HL-60/S4 (cell line): ENCODE results near the gene EPYC.

ENCODE experiments used
- in situ Hi-C: fragments of 300-500 bp; cut with MboI; formaldehyde crosslinking; loops from 2 replicates; pipeline ENCODE4 v1.14.3; 2022; ENCODE audit warnings: low sequenced_read_pairs

The EPYC gene, protein sequence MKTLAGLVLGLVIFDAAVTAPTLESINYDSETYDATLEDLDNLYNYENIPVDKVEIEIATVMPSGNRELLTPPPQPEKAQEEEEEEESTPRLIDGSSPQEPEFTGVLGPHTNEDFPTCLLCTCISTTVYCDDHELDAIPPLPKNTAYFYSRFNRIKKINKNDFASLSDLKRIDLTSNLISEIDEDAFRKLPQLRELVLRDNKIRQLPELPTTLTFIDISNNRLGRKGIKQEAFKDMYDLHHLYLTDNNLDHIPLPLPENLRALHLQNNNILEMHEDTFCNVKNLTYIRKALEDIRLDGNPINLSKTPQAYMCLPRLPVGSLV

GRCh38 chr12:91004872-91005271, at the start of gene EPYC:
Gene EPYC (minus strand): TSS chr12:91004972. CDS start chr12:91002565, 2,407 bp downstream.
- in situ Hi-C loops, result no loop called here

DNA sequence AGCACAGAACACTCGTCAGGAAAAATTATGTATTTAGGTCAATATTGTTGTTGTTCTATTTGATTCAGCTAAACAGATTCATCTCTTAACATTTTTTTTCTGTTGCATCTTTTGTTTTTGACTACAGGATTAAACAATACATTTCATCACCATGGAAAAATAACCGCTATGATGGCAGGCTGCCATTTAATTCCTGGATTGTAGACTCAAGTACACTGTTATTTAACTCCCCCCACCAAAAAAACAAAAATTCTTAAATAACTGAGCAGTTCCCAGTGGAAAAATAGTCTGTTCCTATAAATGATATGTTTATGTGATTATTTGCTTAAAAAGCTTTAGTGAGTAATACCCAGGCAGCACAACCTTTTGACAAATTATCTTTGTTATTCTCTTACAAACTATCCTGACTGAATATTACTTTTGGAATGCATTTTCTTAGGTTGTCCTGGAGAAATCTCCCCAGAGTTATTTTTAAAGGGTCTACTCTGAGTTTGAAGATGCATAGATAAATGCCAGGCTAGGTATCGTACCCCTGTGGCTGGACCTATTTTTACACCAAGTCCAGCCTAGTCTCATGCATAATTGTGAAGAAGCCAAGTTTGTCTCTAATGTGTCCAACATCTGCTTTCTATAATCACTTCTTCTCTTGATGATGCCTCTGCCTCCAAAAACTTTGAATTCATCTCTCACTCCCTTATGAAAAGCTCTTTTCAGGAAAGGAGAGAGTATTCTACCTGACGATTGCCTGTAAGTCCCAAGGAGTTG, 49.4 kb upstream of the EPYC start:
- in situ Hi-C loops, result no loop called here

DNA sequence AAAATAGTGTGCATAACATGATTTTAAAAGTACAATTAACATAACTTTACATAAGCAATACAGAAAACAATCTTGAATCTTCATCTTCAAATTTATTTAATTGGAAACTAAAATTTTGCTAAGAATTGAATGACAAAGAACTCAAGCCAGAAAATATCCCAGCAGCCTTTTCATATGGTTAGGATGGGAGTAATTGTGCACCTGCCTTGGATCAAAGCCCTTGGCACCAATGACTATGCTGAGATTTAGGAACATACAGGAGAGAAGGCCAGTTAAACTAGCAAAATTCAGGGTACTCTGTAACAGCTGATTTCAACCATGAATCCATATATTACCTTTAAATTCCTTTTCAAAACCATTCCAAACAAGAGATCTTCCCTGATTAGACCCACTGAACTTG, 47.3 kb upstream of the EPYC start:
- in situ Hi-C loops, result no loop called here

DNA sequence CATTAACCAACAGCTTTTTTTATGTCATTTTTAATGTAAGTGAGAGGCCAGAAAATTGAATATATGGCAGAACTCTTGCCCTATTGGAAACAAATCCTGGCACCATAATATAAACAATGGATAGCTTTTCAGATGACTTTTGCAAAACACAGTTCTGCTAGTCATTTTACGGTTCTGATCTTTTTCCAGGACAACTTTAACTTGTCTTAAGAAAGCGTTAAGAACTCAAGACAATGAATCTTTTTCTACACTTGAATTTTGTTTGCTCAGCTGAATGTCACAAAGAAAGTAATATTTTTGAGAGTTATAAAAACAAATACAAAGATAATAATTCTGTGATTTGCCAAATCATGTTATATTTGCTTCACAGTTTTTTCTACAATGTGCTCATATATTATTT, 39.8 kb upstream of the EPYC start:
- in situ Hi-C loops, result no loop called here

DNA sequence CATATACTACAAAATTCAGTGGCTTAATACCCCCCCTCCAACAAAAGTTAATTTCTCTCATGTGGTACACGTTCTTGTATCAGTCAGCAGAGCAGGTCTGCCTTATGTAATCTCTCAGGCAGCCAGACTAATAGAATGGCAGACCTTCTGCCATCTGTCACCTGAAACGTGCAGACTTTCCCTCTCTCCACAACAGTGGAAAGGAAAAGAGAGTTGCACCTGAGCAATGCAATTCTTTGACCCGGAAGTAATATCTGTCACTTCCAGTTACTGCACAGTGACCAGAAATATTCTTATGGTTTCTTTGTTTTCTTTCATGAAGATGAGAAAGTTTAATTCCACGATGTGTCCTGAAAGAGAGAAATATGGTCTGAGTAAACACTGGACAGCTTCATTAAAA, 38.6 kb upstream of the EPYC start:
- in situ Hi-C loops, result no loop called here

DNA sequence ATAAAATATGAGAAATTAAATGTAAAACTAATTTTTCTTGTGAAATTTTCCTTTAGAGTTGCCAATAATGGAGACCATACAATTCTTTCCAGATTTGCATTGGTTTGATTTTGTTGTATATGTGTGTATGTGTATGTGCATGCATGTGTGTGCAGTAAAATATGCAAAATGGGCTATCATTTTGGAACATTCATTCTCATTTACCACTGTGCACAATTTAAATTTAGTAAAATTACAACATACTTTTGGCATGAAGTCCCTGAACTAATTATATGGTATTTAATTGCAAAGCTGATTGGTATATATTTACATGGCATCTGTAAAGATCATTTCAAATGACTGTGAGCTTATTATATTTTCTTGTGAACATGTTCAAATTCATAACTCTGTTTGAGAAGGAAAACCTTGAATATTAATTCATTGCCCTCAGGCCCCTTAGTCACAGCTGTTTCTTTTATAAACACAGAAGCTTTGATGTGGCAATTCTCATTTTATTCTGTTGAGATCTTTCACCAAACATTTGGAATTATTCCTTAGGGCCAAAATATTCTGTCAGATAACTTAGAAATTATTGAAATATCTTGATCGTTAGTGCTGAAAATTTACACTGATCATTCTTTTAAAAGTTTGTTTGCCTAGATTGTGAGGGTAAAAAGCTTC, 35.5 kb upstream of the EPYC start:
- in situ Hi-C loops, result no loop called here

- in situ Hi-C loops, result no loop called here
Measured at GRCh38 chr12:91037276-91037675, 32.5 kb upstream of the EPYC start.

DNA sequence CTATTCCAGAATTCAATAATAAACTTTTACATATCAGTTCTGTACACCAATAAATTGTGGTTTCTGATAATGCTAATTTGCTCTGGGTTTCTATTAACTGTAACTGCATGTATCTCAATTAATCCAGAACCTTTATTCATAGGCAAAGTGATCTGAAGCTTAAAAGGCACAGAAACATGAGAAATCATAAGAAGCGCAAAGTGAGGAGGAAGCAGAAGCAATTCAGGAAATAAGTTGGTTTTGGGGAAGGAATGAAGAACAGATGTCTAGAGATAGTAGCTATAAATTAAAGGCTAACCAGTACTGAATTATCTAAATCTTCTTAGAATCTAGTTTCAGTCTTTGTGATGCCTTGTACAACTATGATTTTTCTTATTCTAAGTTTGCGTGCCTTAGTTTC, 28.5 kb upstream of the EPYC start:
- in situ Hi-C loops, result no loop called here

DNA sequence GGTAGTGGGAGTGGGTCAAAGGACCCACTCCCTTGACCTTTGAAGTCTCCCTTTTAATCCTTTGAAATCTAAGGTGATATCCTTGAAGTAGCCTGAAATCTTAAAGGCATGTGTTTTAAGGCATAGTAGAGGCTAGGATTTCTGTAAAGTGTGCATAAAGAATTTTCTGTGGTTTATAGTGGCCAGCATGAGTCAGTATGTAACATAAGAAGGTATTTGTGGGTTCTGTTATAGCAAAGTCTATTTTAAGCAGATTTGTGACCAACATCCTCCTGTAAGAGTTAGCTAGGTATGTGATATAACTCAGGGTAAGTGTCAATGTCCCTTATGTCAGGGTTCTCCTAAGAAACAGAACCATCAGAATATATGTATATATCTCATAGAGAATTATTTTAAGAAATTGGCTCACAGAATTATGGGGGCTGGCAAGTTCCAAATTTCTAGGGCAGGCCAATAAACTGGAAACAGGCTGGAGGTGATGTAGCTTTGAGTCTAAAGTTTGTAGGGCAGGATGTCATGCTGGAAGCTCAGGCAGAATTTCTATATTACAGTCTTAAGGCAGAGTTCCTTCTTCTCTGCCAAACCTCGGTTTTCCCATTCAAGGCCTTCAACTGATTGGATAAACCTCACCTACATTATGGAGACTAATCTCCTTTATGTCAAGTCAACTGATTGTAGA, 18.7 kb upstream of the EPYC start:
- in situ Hi-C loops, result no loop called here

- in situ Hi-C loops, result no loop called here
Measured at GRCh38 chr12:91021076-91021475, 16.3 kb upstream of the EPYC start.

GRCh38 chr12:91019455-91019854, 14.7 kb upstream of the EPYC start:
- in situ Hi-C loops, result no loop called here

DNA sequence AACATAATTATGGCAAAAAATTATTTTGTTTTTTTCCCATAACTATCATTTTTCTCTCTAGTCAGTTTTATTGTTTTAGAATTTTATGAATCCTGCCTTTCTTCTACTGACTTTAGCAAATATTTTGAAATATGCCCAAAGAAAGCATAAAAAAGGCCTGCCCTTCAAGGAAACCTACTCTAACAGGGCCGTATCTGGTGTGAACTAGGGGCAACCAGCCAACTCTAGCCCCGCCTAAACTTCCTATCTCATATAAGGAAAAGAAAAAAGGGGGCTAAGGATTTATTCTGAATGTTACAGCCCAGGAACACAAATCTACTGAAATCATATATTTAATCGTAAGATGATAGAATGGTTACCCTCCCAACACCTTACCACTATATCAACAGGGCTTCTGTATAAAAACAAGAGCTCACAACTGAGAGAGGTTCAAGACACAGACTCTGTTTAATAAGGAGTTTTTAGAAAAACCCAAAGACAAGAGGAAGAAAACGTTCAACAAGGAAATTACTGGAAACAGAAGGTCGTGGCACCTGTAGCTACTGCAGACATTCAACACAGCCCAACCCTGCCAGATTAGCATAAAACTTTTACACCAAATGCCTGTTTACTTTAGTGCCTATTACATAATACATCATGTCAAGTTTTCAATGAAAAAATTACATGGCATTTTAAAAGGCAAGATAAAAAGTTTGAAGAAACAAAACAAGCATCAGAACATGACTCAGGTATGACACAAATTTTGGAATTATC, 12.9 kb upstream of the EPYC start:
- in situ Hi-C loops, result no loop called here

GRCh38 chr12:91017043-91017442, 12.3 kb upstream of the EPYC start:
- in situ Hi-C loops, result no loop called here

GRCh38 chr12:91009319-91009950, 4.7 kb upstream of the EPYC start:
- in situ Hi-C loops, result no loop called here

- in situ Hi-C loops, result no loop called here
Measured at GRCh38 chr12:91007531-91008290, 2.9 kb upstream of the EPYC start.

GRCh38 chr12:91003737-91004136, 1.0 kb downstream of the EPYC start:
- in situ Hi-C loops, result no loop called here

DNA sequence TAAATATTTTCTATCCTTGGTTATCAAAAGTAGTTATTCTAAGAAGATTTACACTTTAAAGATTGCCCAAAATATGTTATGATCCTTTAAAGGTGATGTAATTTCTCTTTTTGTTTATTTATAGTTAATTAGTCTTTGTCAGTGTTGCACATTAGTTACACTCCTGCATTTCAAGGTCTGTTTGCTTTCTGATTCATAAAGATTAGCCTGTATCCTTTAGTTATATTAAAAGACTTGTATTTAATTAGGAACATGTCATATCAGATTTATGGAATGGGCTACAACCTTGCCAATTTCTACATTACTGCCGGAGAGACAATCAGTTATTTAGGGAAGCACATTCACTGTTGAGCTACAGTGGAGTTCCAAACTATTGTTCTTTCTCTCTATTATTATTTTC, 3.5 kb downstream of the EPYC start:
- in situ Hi-C loops, result no loop called here

GRCh38 chr12:90999966-91000365, 4.8 kb downstream of the EPYC start:
- in situ Hi-C loops, result no loop called here

GRCh38 chr12:90999527-90999926, 5.2 kb downstream of the EPYC start:
- in situ Hi-C loops, result no loop called here
